Epithelial cell of esophagus (primary cell): ENCODE data around the gene PROM1.

ENCODE experiments used
- DNase-seq: peaks from one replicate; pipeline ENCODE4 v3.0.0; 2010; ENCODE audit warnings: low read depth
- H3K4me3 ChIP-seq: 2 replicates; pipeline ENCODE4 v1.5.1; 2011; ENCODE audit warnings: mild to moderate bottlenecking, low read length, control low read depth
- CTCF ChIP-seq: IDR thresholded peaks from 2 replicates; pipeline ENCODE4 v1.5.1; 2011; ENCODE audit warnings: low read depth, mild to moderate bottlenecking, low read length, control low read depth, inconsistent platforms; ENCODE audit not compliant: insufficient read depth; ENCODE audit errors: missing control alignments

The PROM1 gene

GRCh38 chr4:16025268-16025667, 58.6 kb downstream of the PROM1 start:
- no peak overlapping the region for H3K4me3 ChIP-seq
- no peak for DNase-seq
- no peak for TF ChIP-seq CTCF

- peak; percentile 24 for DNase-seq
- H3K4me3 ChIP-seq: no peak overlapping the region
- no peak for TF ChIP-seq CTCF
These were observed 59.9 kb downstream of the PROM1 start for GRCh38 chr4:16023776-16024408.

- no peak for DNase-seq
- TF ChIP-seq CTCF: no peak
- no peak overlapping the region for H3K4me3 ChIP-seq
These were observed 61.8 kb downstream of the PROM1 start for GRCh38 chr4:16021804-16022560.

GRCh38 chr4:16019649-16020048, 64.2 kb downstream of the PROM1 start:
- DNase-seq: no peak
- H3K4me3 ChIP-seq: no peak overlapping the region
- no peak for TF ChIP-seq CTCF

- DNase-seq: no peak
- H3K4me3 ChIP-seq: no peak overlapping the region
- no peak for TF ChIP-seq CTCF
These were observed 65.0 kb downstream of the PROM1 start for GRCh38 chr4:16018841-16019240.

- no peak overlapping the region for H3K4me3 ChIP-seq
- DNase-seq: no peak
- TF ChIP-seq CTCF: no peak
These were observed 65.7 kb downstream of the PROM1 start for GRCh38 chr4:16018061-16018676.
